HG03521 (cell line): ENCODE data around the gene SDK1.

Experiments used
- ATAC-seq: cut with Tn5 transposase; IDR thresholded peaks from one replicate; pipeline ENCODE4 v1.9.1; 2021; ENCODE audit warnings: mild to moderate bottlenecking, moderate library complexity; ENCODE audit not compliant: unreplicated experiment

Gene SDK1

GRCh38 chr7:3399858-3400257 is 98.8 kb downstream of the SDK1 start:
- peak; percentile 50 for ATAC-seq

GRCh38 chr7:3404501-3404900 is 103.4 kb downstream of the SDK1 start:
- no peak for ATAC-seq

- ATAC-seq, result no peak
Observed at GRCh38 chr7:3408814-3409595, 108.0 kb downstream of the SDK1 start.

- no peak for ATAC-seq
Observed at GRCh38 chr7:3412871-3413270, 111.8 kb downstream of the SDK1 start.

- no peak for ATAC-seq
Observed at GRCh38 chr7:3415861-3416312, 114.8 kb downstream of the SDK1 start.

GRCh38 chr7:3416453-3416852 is 115.4 kb downstream of the SDK1 start:
- no peak for ATAC-seq

- ATAC-seq, result no peak
Observed at GRCh38 chr7:3425087-3425486, 124.0 kb downstream of the SDK1 start.

- ATAC-seq, result no peak
Observed at GRCh38 chr7:3426064-3426463, 125.0 kb downstream of the SDK1 start.

- no peak for ATAC-seq
Observed at GRCh38 chr7:3427957-3428356, 126.9 kb downstream of the SDK1 start.

- ATAC-seq, result no peak
Observed at GRCh38 chr7:3429981-3430380, 128.9 kb downstream of the SDK1 start.

GRCh38 chr7:3430588-3430987 is 129.5 kb downstream of the SDK1 start:
- no peak for ATAC-seq

- ATAC-seq, result no peak
Observed at GRCh38 chr7:3431306-3431705, 130.3 kb downstream of the SDK1 start.

GRCh38 chr7:3432911-3433310 is 131.9 kb downstream of the SDK1 start:
- no peak for ATAC-seq

- no peak for ATAC-seq
Observed at GRCh38 chr7:3434611-3435010, 133.6 kb downstream of the SDK1 start.

- ATAC-seq, result no peak
Observed at GRCh38 chr7:3436112-3436511, 135.1 kb downstream of the SDK1 start.

GRCh38 chr7:3436746-3437145 is 135.7 kb downstream of the SDK1 start:
- no peak for ATAC-seq

- ATAC-seq, result no peak
Observed at GRCh38 chr7:3437467-3437866, 136.4 kb downstream of the SDK1 start.

- no peak for ATAC-seq
Observed at GRCh38 chr7:3438352-3438751, 137.3 kb downstream of the SDK1 start.

- ATAC-seq, result no peak
Observed at GRCh38 chr7:3439333-3440030, 138.4 kb downstream of the SDK1 start.

GRCh38 chr7:3440509-3440908 is 139.5 kb downstream of the SDK1 start:
- no peak for ATAC-seq

- ATAC-seq, result no peak
Observed at GRCh38 chr7:3443716-3444115, 142.7 kb downstream of the SDK1 start.

GRCh38 chr7:3446786-3447185 is 145.7 kb downstream of the SDK1 start:
- no peak for ATAC-seq
